BLaER1 treated with 17β-estradiol and CSF1 and Interleukin-3, amounts not matched to agents 10 nM and 100 nM (cell line): ENCODE measurements around the gene NRXN2.

ENCODE experiments used
- H3K27ac ChIP-seq, 11 experiments: shearing (Covaris generic); formaldehyde crosslinking; 2 replicates each; pipeline ENCODE4 v1.8.1; 2022
- H3K27me3 ChIP-seq, 11 experiments: shearing (Covaris generic); formaldehyde crosslinking; 2 replicates each; pipeline ENCODE4 v1.8.1; 2022
- H3K36me3 ChIP-seq, 11 experiments: shearing (Covaris generic); formaldehyde crosslinking; 2 replicates each; pipeline ENCODE4 v1.8.1; 2022
- H3K4me1 ChIP-seq, 10 experiments: shearing (Covaris generic); formaldehyde crosslinking; 2 replicates each; pipeline ENCODE4 v1.8.1; 2022
- H3K4me2 ChIP-seq, 11 experiments: shearing (Covaris generic); formaldehyde crosslinking; 2 replicates each; pipeline ENCODE4 v1.8.1; 2022
- H3K4me3 ChIP-seq, 10 experiments: shearing (Covaris generic); formaldehyde crosslinking; 2 replicates each; pipeline ENCODE4 v1.8.1; 2022
- H3K9ac ChIP-seq, 11 experiments: shearing (Covaris generic); formaldehyde crosslinking; 2 replicates each; pipeline ENCODE4 v1.8.1; 2022
- H3K9me3 ChIP-seq, 11 experiments: shearing (Covaris generic); formaldehyde crosslinking; replicated peaks in 1 of 11; 2 replicates each; pipeline ENCODE4 v1.8.1; 2022
- H4K20me1 ChIP-seq, 11 experiments: shearing (Covaris generic); formaldehyde crosslinking; 2 replicates each; pipeline ENCODE4 v1.8.1; 2022
- Cebpa-rat ChIP-seq, 11 experiments: shearing (Covaris generic); IDR thresholded peaks; 2 replicates each; pipeline ENCODE4 v1.8.1; 2022

The NRXN2 gene

DNA sequence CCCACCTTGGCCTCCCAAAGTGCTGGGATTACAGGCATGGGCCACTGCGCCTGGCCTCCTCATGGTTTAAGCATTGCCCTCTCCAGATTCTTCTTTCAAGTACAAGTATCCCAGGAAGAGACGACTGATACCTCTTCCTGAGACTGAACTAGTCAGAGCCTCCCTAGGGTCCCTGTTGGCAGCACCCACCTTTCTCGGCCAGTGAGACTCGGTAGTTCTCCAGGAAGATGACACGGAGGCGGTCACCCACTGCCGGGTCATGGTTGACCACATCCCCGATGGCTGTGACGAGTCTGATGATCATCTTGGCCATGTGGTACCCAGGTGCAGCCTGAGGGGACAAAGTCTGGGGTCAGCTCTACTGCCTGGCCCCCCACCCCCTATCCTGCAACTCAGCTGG is 28.1 kb upstream of the NRXN2 start:
- Histone ChIP-seq H3K9ac (no peak overlapping the region), H3K36me3 (0 out of 22 replicates have a peak, but pooled peaks cover 0 to 3% (median 0%) of the 10 kb centered on the region in 11 experiments), H3K4me3 (no peak overlapping the region), H3K4me2 (peak overlapping the region in 9 of 11 experiments; percentile 2 to 40 (median 30); a peak in 10 of 22 replicates), H3K4me1 (peaks cover 0 to 73% (median 48%) of the 10 kb centered on the region in 10 experiments; a peak in 17 of 20 replicates), H4K20me1 (no peaks in the 10 kb centered on the region), H3K27me3 (no peaks in the 10 kb centered on the region), H3K9me3 (no peaks in the 10 kb centered on the region), H3K27ac (peak overlapping the region in 4 of 11 experiments; percentile 7 to 12 (median 8); a peak in 2 of 22 replicates)
- TF ChIP-seq Cebpa-rat (IDR thresholded peaks at IDR 0.05) = no peak

GRCh38 chr11:64750361-64751054 is 27.5 kb upstream of the NRXN2 start:
- Histone ChIP-seq H3K9me3 (no peaks in the 10 kb centered on the region), H3K4me3 (no peak overlapping the region), H3K9ac (no peak overlapping the region), H3K36me3 (0 out of 22 replicates have a peak, but pooled peaks cover 0 to 3% (median 0%) of the 10 kb centered on the region in 11 experiments), H3K4me1 (peaks cover 3 to 73% (median 48%) of the 10 kb centered on the region in 10 experiments; a peak in 18 of 20 replicates), H3K4me2 (peak overlapping the region in 6 of 11 experiments; percentile 2 to 40 (median 31); a peak in 5 of 22 replicates), H3K27me3 (no peaks in the 10 kb centered on the region), H4K20me1 (no peaks in the 10 kb centered on the region), H3K27ac (0 out of 22 replicates have a peak overlapping the region, but pooled peaks of 1 of the 11 experiments have one; percentile 12)
- no peak for TF ChIP-seq Cebpa-rat (IDR thresholded peaks at IDR 0.05)

DNA sequence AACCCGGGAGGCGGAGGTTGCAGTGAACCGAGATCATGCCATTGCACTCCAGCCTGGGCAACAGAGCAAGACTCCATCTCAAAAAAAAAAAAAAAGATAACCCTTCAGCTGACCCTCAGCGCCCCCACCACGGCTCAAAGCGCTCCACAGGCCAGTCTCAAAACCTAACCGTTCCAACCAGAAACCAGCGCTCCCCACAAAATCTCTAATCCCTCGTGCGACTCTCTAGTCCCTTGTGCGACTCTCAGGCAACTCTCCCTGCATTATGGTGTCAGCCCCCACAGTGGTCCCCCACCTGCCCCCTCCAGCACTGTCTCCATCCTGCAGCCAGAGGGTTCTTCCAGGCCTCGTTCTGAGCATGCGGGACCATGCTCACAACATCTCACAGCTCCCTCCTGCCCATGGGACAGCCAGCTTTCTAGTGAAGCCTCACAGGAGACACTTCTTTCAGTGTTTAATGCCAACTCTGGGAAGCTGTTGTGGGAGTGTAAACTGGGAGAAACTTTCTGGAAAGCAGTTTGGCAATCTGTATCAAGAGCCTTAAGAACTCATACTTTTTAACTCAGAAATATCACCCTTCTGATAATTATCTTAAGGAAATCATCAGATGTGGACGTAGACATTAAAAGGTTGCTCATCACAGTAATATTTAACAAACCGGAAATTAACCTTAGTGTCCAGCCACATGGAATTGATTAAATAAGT is 25.1 kb upstream of the NRXN2 start:
- Histone ChIP-seq H3K9ac (no peak overlapping the region), H4K20me1 (peaks cover 0 to 3% (median 0%) of the 10 kb centered on the region in 11 experiments; a peak in 1 of 22 replicates), H3K4me1 (peaks cover 20 to 84% (median 54%) of the 10 kb centered on the region in 10 experiments; a peak in 18 of 20 replicates), H3K9me3 (no peaks in the 10 kb centered on the region), H3K36me3 (0 out of 22 replicates have a peak, but pooled peaks cover 0 to 3% (median 0%) of the 10 kb centered on the region in 11 experiments), H3K27me3 (no peaks in the 10 kb centered on the region), H3K4me2 (peak overlapping the region in 1 of 11 experiments; percentile 89; a peak in 1 of 22 replicates), H3K27ac (peak overlapping the region in 2 of 11 experiments; percentile 22 to 54; a peak in 4 of 22 replicates), H3K4me3 (no peak overlapping the region)
- TF ChIP-seq Cebpa-rat (IDR thresholded peaks at IDR 0.05) = no peak

DNA sequence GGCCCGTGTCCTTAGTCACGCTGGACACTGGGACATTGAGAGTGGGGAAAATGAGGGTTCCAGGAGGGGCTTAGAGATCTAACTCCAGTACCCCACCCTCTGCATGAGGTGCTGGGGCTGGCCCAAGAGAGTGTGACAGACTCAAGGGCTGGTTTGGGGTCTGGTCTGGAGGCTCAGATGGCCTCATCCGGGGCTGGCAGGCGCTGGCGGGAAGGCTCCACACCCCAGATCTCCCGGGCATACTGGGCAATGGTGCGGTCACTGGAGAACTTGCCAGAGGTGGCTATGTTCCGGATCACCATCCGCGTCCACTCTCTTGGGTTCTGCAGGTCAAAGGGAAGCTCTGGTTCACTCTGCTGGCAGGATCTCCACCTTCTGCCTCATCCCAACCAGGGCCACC is 23.5 kb upstream of the NRXN2 start:
- Histone ChIP-seq H3K4me1 (peaks cover 28 to 83% (median 48%) of the 10 kb centered on the region in 10 experiments), H4K20me1 (peaks cover 0 to 18% (median 12%) of the 10 kb centered on the region in 11 experiments; a peak in 16 of 22 replicates), H3K4me2 (peak overlapping the region; percentile 88 to 100 (median 98); a peak in 19 of 22 replicates), H3K27ac (peak overlapping the region in 10 of 11 experiments; percentile 86 to 100 (median 99); a peak in 17 of 22 replicates), H3K9ac (peak overlapping the region in 9 of 11 experiments; percentile 88 to 97 (median 96); a peak in 15 of 22 replicates), H3K36me3 (peaks cover 0 to 7% (median 0%) of the 10 kb centered on the region in 11 experiments; a peak in 4 of 22 replicates), H3K27me3 (no peaks in the 10 kb centered on the region), H3K4me3 (peak overlapping the region in 7 of 10 experiments; percentile 67 to 91 (median 74); a peak in 12 of 20 replicates), H3K9me3 (no peaks in the 10 kb centered on the region)
- TF ChIP-seq Cebpa-rat (IDR thresholded peaks at IDR 0.05) = no peak

- Histone ChIP-seq H3K4me3 (peak overlapping the region; percentile 67 to 91 (median 74)), H3K4me2 (peak overlapping the region; percentile 88 to 100 (median 98)), H3K27ac (peak overlapping the region; percentile 82 to 100 (median 99)), H3K9ac (peak overlapping the region; percentile 82 to 97 (median 93)), H3K36me3 (peaks cover 0 to 15% (median 6%) of the 10 kb centered on the region in 11 experiments; a peak in 15 of 22 replicates), H4K20me1 (peaks cover 0 to 25% (median 20%) of the 10 kb centered on the region in 11 experiments; a peak in 16 of 22 replicates), H3K9me3 (no peaks in the 10 kb centered on the region), H3K4me1 (peaks cover 34 to 80% (median 49%) of the 10 kb centered on the region in 10 experiments), H3K27me3 (no peaks in the 10 kb centered on the region)
- no peak for TF ChIP-seq Cebpa-rat (IDR thresholded peaks at IDR 0.05)
Measured at GRCh38 chr11:64745521-64746328, 22.7 kb upstream of the NRXN2 start.

DNA sequence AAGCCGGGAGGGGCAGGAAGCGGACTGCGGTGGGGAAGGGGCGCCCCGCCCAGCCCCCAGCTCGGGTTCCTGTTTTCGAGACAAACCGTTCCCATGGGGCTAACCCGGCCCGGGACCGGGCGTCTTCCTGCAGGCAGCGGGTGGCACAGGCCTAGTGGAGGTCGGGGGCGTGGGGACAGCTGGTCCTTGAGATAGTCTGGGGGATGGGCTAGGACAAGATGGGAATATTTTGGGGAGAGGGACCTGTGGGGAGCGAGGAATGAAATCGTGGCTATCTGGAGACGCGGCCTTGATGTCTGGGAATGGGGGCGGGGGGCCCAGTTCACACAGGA is 22.2 kb upstream of the NRXN2 start:
- Histone ChIP-seq H3K27ac (peak overlapping the region; percentile 82 to 100 (median 99)), H3K4me2 (peak overlapping the region; percentile 88 to 100 (median 98)), H3K9me3 (no peaks in the 10 kb centered on the region), H3K36me3 (peaks cover 0 to 20% (median 12%) of the 10 kb centered on the region in 11 experiments; a peak in 16 of 22 replicates), H3K4me1 (peaks cover 34 to 75% (median 53%) of the 10 kb centered on the region in 10 experiments), H3K9ac (peak overlapping the region; percentile 82 to 97 (median 93)), H3K27me3 (no peaks in the 10 kb centered on the region), H4K20me1 (peaks cover 0 to 31% (median 25%) of the 10 kb centered on the region in 11 experiments; a peak in 16 of 22 replicates), H3K4me3 (peak overlapping the region; percentile 67 to 91 (median 74))
- no peak for TF ChIP-seq Cebpa-rat (IDR thresholded peaks at IDR 0.05)

DNA sequence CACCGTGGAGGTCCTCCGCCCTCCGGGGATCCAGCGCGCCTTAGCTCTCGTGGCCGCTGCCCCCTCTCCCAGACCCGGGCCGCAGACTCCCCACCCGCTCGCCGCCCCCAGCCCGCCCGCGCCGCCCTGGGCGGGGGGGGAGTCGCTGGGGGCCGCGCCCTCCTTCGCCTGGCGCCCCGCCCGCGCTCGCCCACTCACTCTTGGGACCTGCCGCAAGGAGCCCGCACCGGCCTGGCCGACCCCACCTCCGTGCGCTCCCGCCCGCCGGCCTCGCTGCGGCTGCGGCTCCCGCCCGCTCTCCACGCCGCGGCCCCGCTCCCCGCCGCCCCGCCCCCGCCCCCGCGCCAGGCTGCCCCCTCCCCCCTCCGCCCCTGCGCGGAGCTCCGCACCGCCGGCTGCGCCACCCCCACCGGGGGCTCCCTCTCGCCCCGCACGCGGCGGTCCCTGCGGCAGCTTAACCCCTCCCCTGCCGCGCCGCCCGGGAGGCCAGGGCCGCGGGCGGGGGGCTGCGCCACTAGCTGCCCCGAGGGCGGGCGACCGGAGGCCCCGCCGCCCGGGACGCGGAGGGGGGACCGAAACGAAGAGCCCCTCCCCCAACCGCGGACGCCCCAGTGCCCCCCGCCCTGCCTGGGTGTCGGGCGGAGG is 21.7 kb upstream of the NRXN2 start:
- Histone ChIP-seq H3K36me3 (peaks cover 3 to 25% (median 17%) of the 10 kb centered on the region in 11 experiments; a peak in 20 of 22 replicates), H3K4me2 (peak overlapping the region; percentile 89 to 100 (median 98)), H3K4me1 (peaks cover 34 to 74% (median 55%) of the 10 kb centered on the region in 10 experiments), H3K27me3 (no peaks in the 10 kb centered on the region), H3K27ac (peak overlapping the region; percentile 82 to 100 (median 99)), H3K4me3 (peak overlapping the region; percentile 67 to 91 (median 74)), H3K9me3 (no peaks in the 10 kb centered on the region), H3K9ac (peak overlapping the region; percentile 82 to 97 (median 93)), H4K20me1 (peaks cover 0 to 36% (median 30%) of the 10 kb centered on the region in 11 experiments; a peak in 16 of 22 replicates)
- TF ChIP-seq Cebpa-rat (IDR thresholded peaks at IDR 0.05) = no peak
